ENCODE data around the gene CDK11A. TPM values are rescaled to one million over a fixed set of nuclear protein-coding genes. Genes with fewer than 3 reads are reported as not detected.
"Not testable (repeated sequence)": the region's sequence is repeated elsewhere in the genome, so short reads cannot be mapped to it uniquely, and the experiment has no call there.

Gene CDK11A
- total RNA-seq, 1 donor from 2014 or later, result 59.4 TPM

- Mint-ChIP-seq H3K9me3 (ENCODE audit: low read depth) (no peaks in the 10 kb centered on the region), H3K36me3 (ENCODE audit: insufficient read depth) (peaks cover 10% of the 10 kb centered on the region), H3K4me1 (ENCODE audit: low read depth) (peaks cover 1% of the 10 kb centered on the region), H3K4me3 (ENCODE audit: low read depth) (peak overlapping the region; percentile 7), H3K27me3 (no peaks in the 10 kb centered on the region), H3K27ac (no peak overlapping the region)
- no peak for TF ChIP-seq CTCF (IDR thresholded peaks at IDR 0.05; ENCODE audit: unreplicated experiment)
- no peak for DNase-seq (ENCODE audit: low spot score, unreplicated experiment)
Observed at GRCh38 chr1:1721201-1721600, 3.0 kb downstream of the CDK11A start.

GRCh38 chr1:1715109-1715883 is 8.9 kb downstream of the CDK11A start:
- not testable (repeated sequence) for H3K9me3 Mint-ChIP-seq (ENCODE audit: low read depth); DNase-seq (ENCODE audit: low spot score, unreplicated experiment); H3K4me1 Mint-ChIP-seq (ENCODE audit: low read depth); H3K27me3 Mint-ChIP-seq; H3K4me3 Mint-ChIP-seq (ENCODE audit: low read depth); H3K27ac Mint-ChIP-seq; H3K36me3 Mint-ChIP-seq (ENCODE audit: insufficient read depth)

- not testable (repeated sequence) for H3K27ac Mint-ChIP-seq; DNase-seq (ENCODE audit: low spot score, unreplicated experiment); H3K36me3 Mint-ChIP-seq (ENCODE audit: insufficient read depth); H3K27me3 Mint-ChIP-seq; H3K9me3 Mint-ChIP-seq (ENCODE audit: low read depth); H3K4me3 Mint-ChIP-seq (ENCODE audit: low read depth); H3K4me1 Mint-ChIP-seq (ENCODE audit: low read depth)
Observed at GRCh38 chr1:1707897-1708296, 16.3 kb downstream of the CDK11A start.

GRCh38 chr1:1707241-1707640 is 16.9 kb downstream of the CDK11A start:
- H3K36me3 Mint-ChIP-seq (ENCODE audit: insufficient read depth); H3K9me3 Mint-ChIP-seq (ENCODE audit: low read depth); H3K27ac Mint-ChIP-seq; H3K27me3 Mint-ChIP-seq; H3K4me3 Mint-ChIP-seq (ENCODE audit: low read depth); DNase-seq (ENCODE audit: low spot score, unreplicated experiment); H3K4me1 Mint-ChIP-seq (ENCODE audit: low read depth): not testable (repeated sequence)

GRCh38 chr1:1705623-1706022 is 18.5 kb downstream of the CDK11A start:
- not testable (repeated sequence) for H3K4me1 Mint-ChIP-seq (ENCODE audit: low read depth); H3K9me3 Mint-ChIP-seq (ENCODE audit: low read depth); H3K27me3 Mint-ChIP-seq; H3K4me3 Mint-ChIP-seq (ENCODE audit: low read depth); H3K27ac Mint-ChIP-seq; H3K36me3 Mint-ChIP-seq (ENCODE audit: insufficient read depth); DNase-seq (ENCODE audit: low spot score, unreplicated experiment)

DNA sequence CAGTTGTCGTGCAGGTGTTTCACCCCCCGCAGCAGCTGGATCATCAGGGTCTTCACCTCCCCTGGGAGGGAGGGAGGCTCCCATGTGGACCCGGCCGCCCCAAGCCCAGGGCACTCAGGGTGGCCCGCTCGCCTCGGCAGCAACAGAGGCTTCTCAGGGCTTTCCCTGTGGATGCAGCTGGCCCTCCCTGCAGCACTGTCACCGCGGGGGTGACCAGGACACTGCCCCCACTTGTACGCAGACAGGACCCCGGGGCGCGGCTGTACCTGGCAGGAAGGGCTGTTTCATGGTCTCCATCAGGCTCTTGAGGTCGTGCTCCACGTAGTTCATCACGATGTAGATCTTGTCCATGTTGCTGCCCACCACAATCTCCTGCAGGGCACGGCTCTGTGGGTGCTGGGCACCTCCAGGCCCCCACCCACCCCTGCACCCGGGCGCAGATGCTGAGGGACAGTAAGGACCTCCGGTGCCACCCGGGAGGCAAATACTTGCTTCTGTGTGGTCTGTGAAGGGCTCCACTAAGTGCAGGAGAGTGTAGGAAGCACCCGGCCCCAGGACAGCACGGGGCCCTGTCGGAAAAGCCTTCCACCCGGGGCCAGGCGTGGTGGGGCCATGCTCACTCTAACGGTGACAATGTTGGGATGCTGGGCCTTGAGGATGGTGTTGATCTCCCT is 19.7 kb downstream of the CDK11A start:
- H3K9me3 Mint-ChIP-seq (ENCODE audit: low read depth); DNase-seq (ENCODE audit: low spot score, unreplicated experiment); H3K36me3 Mint-ChIP-seq (ENCODE audit: insufficient read depth); H3K27me3 Mint-ChIP-seq; H3K4me3 Mint-ChIP-seq (ENCODE audit: low read depth); H3K27ac Mint-ChIP-seq; H3K4me1 Mint-ChIP-seq (ENCODE audit: low read depth): not testable (repeated sequence)

GRCh38 chr1:1703796-1704195 is 20.4 kb downstream of the CDK11A start:
- Mint-ChIP-seq H3K9me3 (ENCODE audit: low read depth) (no peaks in the 10 kb centered on the region), H3K4me3 (ENCODE audit: low read depth) (no peak overlapping the region), H3K4me1 (ENCODE audit: low read depth) (no peaks in the 10 kb centered on the region), H3K27ac (no peak overlapping the region), H3K36me3 (ENCODE audit: insufficient read depth) (peaks cover 2% of the 10 kb centered on the region), H3K27me3 (no peaks in the 10 kb centered on the region)
- TF ChIP-seq CTCF (IDR thresholded peaks at IDR 0.05; ENCODE audit: unreplicated experiment), result no peak
- no peak for DNase-seq (ENCODE audit: low spot score, unreplicated experiment)

- DNase-seq (ENCODE audit: low spot score, unreplicated experiment); H3K9me3 Mint-ChIP-seq (ENCODE audit: low read depth); H3K27ac Mint-ChIP-seq; H3K27me3 Mint-ChIP-seq; H3K4me1 Mint-ChIP-seq (ENCODE audit: low read depth); H3K36me3 Mint-ChIP-seq (ENCODE audit: insufficient read depth); H3K4me3 Mint-ChIP-seq (ENCODE audit: low read depth): not testable (repeated sequence)
Observed at GRCh38 chr1:1702506-1702905, 21.7 kb downstream of the CDK11A start.

- not testable (repeated sequence) for H3K4me1 Mint-ChIP-seq (ENCODE audit: low read depth); H3K27me3 Mint-ChIP-seq; DNase-seq (ENCODE audit: low spot score, unreplicated experiment); H3K36me3 Mint-ChIP-seq (ENCODE audit: insufficient read depth); H3K27ac Mint-ChIP-seq; H3K9me3 Mint-ChIP-seq (ENCODE audit: low read depth); H3K4me3 Mint-ChIP-seq (ENCODE audit: low read depth)
Observed at GRCh38 chr1:1700557-1700956, 23.6 kb downstream of the CDK11A start.

DNA sequence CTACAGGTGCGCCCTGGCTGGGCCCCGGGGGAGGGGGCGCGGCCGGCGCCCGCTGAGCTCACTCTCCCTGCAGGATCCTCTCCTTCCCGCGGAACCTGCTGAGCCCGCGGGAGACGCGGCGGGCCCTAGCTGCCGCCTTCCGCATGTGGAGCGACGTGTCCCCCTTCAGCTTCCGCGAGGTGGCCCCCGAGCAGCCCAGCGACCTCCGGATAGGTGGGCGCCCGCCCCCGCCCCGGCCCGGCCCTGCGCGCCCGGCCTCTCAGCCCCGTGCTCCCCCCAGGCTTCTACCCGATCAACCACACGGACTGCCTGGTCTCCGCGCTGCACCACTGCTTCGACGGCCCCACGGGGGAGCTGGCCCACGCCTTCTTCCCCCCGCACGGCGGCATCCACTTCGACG is 24.1 kb downstream of the CDK11A start:
- H3K9me3 Mint-ChIP-seq (ENCODE audit: low read depth); H3K27ac Mint-ChIP-seq; DNase-seq (ENCODE audit: low spot score, unreplicated experiment); H3K27me3 Mint-ChIP-seq; H3K4me1 Mint-ChIP-seq (ENCODE audit: low read depth); H3K36me3 Mint-ChIP-seq (ENCODE audit: insufficient read depth); H3K4me3 Mint-ChIP-seq (ENCODE audit: low read depth): not testable (repeated sequence)

- not testable (repeated sequence) for H3K4me3 Mint-ChIP-seq (ENCODE audit: low read depth); H3K36me3 Mint-ChIP-seq (ENCODE audit: insufficient read depth); DNase-seq (ENCODE audit: low spot score, unreplicated experiment); H3K9me3 Mint-ChIP-seq (ENCODE audit: low read depth); H3K4me1 Mint-ChIP-seq (ENCODE audit: low read depth); H3K27ac Mint-ChIP-seq; H3K27me3 Mint-ChIP-seq
Observed at GRCh38 chr1:1699061-1699460, 25.1 kb downstream of the CDK11A start.

All from progenitor cell of endocrine pancreas (in vitro differentiated cells).